Measurements from ENCODE around the gene TTYH1. TPM values are rescaled to one million over a fixed set of nuclear protein-coding genes. Genes with fewer than 3 reads are reported as not detected.

The TTYH1 gene
- total RNA-seq, 1 donor from 2014 or later = not detected

DNA sequence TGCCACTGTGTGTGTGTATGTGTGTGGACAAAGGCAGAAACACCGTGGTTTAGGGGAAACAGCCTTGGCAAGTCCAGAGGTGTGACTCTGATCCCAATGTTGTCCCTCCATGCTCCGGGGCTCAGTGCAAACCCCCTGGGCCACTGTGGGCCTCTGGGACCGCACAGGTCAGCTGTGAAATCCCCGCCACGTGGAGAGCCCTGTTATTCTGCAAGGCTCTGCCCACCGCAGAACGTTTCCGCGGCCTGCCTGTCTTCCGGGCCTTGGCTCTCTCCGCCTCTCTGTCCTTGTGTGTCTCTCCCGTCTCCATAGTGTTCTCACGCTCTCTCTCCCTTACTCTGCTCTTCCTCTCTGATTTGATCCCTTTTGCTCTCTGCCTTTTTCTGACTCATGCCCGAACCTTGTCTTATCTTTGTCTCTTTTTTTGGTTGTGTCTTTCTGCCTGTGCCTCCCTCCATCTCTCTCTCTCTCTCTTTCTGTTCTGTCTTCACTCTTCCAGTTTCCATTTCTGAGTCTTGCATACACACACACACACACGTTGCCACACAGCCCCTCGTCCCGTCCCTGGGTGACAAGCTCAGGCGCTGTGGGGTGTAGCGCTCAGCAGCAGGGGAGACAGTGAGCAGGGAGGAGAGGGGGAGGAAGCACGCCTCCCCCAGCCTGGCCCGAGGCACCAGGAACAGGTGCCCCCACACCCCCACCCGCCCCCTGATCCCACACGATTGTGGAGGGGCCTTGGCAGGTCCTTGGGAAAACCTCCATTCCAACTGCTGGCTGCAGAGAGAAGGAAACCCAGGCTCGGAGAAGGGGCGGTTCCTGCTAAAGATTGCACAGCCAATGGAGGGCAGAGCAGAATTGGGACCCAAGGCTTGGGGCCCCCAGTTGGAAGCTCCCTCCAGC is 3.0 kb downstream of the TTYH1 start:
- Mint-ChIP-seq H3K9me3 (ENCODE audit: low read depth) (peaks cover 4% of the 10 kb centered on the region), H3K4me1 (ENCODE audit: low read depth) (peaks cover 8% of the 10 kb centered on the region), H3K36me3 (ENCODE audit: low read depth) (peaks cover 3% of the 10 kb centered on the region), H3K27ac (ENCODE audit: unreplicated experiment) (peak overlapping the region; percentile 68), H3K27me3 (ENCODE audit: low read depth) (peaks cover 36% of the 10 kb centered on the region), H3K4me3 (ENCODE audit: unreplicated experiment) (peak overlapping the region; percentile 3)
- TF ChIP-seq, protein P1, sequence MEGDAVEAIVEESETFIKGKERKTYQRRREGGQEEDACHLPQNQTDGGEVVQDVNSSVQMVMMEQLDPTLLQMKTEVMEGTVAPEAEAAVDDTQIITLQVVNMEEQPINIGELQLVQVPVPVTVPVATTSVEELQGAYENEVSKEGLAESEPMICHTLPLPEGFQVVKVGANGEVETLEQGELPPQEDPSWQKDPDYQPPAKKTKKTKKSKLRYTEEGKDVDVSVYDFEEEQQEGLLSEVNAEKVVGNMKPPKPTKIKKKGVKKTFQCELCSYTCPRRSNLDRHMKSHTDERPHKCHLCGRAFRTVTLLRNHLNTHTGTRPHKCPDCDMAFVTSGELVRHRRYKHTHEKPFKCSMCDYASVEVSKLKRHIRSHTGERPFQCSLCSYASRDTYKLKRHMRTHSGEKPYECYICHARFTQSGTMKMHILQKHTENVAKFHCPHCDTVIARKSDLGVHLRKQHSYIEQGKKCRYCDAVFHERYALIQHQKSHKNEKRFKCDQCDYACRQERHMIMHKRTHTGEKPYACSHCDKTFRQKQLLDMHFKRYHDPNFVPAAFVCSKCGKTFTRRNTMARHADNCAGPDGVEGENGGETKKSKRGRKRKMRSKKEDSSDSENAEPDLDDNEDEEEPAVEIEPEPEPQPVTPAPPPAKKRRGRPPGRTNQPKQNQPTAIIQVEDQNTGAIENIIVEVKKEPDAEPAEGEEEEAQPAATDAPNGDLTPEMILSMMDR (IDR thresholded peaks at IDR 0.05) = no peak
- DNase-seq (ENCODE audit: low spot score) = no peak

DNA sequence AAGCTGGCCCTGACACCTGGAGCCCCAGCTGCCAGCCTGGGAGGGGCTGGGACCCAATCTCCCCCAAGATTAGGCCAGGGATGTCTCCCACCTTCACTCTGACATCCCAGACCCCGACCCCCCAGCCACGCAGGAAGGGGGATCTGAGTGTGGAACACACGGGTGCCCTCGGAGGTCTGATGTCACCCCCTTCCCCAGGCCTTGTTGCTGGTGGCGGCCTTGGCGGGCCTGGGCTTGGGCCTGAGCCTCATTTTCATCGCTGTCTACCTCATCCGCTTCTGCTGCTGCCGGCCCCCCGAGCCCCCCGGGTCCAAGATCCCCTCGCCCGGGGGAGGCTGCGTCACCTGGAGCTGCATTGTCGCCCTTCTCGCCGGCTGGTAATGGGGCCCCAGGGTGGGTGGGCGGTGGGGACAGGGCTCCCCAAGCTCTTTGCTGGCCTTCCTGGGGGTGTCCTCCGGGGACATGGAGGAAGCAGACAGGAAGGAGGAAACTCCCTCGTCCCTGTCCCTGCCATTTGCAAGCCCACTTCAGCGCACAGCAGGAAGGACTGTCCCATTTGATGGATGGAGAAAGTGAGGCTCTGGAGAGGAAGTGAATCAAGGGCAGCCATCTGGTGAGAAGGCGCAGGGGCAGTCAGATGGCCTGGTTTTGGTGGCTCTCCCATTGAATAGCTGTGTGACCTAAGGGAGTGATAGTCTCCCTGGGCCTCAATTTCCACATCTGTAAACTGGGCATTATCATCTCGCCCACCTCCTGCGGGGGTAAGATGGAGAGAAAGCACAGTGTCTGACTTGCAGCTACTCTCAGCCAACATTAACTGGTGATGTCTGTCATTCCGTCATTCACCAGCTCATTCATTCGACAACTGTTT is 3.9 kb downstream of the TTYH1 start:
- Mint-ChIP-seq H3K9me3 (ENCODE audit: low read depth) (peaks cover 1% of the 10 kb centered on the region), H3K4me3 (ENCODE audit: unreplicated experiment) (no peak overlapping the region), H3K4me1 (ENCODE audit: low read depth) (peaks cover 8% of the 10 kb centered on the region), H3K27ac (ENCODE audit: unreplicated experiment) (no peak overlapping the region), H3K36me3 (ENCODE audit: low read depth) (peaks cover 3% of the 10 kb centered on the region), H3K27me3 (ENCODE audit: low read depth) (peaks cover 33% of the 10 kb centered on the region)
- no peak for DNase-seq (ENCODE audit: low spot score)
- TF ChIP-seq, protein P1 (IDR thresholded peaks at IDR 0.05) = no peak

DNA sequence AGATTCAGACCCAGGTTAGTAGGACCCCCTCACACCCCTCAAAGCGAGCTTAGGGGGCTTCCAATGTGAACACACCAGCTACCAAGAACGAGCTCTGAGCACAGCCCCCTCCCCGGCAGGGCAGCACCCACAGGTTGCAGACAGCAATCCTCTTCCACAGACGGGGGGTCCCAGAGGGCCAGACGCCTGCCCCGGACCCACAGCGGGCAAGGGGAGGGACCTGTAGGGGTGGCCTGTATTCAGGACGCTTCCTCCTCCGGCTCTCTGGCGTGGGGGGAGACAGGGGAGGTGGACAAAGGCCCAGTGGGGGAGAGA is 4.8 kb downstream of the TTYH1 start:
- H3K9me3 Mint-ChIP-seq (ENCODE audit: low read depth) = no peaks in the 10 kb centered on the region
- TF ChIP-seq, protein P1 (IDR thresholded peaks at IDR 0.05) = no peak
- no peak for DNase-seq (ENCODE audit: low spot score)
- peaks cover 3% of the 10 kb centered on the region for H3K36me3 Mint-ChIP-seq (ENCODE audit: low read depth)
- H3K27ac Mint-ChIP-seq (ENCODE audit: unreplicated experiment) = no peak overlapping the region
- H3K4me1 Mint-ChIP-seq (ENCODE audit: low read depth) = peaks cover 8% of the 10 kb centered on the region
- H3K27me3 Mint-ChIP-seq (ENCODE audit: low read depth) = peaks cover 26% of the 10 kb centered on the region
- no peak overlapping the region for H3K4me3 Mint-ChIP-seq (ENCODE audit: unreplicated experiment)

DNA sequence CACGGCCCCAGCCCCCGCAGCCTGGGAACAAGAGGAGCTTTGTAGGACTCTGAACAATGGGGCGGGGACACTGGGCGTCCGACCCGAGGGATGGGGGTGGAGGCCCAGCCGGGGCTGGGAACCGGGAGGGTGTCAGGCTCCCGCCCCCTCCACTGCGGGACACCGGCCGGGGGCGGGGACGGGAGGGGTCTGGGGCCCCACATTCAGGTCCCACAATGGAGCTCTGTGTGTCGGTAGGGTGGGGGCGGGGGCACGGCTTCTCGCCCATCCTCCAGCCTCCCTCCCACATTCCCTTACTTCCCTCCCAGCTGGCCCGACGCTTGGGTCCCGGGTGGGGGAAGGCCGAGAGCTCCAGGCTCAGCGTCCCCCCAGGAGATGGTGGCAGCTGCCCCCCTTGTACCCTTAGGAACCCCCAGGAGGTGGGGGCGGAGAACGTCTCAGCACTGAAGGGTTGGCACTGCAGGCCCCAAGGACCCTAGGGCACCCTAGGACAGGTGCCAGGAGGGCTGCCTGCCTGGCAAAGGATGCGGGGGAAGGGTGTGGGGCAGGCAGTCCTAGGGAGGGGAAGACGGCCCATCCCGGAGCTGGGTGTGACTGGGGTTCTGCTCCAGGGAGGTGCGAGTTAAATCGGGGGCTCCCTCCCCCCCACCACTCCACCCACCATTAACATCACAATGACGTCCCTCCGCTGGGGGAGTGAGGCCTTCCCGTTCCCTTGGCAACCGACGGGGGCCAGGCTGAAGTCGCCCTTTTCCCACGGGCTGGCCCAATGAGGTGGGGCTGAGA is 5.3 kb downstream of the TTYH1 start:
- peaks cover 8% of the 10 kb centered on the region for H3K4me1 Mint-ChIP-seq (ENCODE audit: low read depth)
- TF ChIP-seq, protein P1 (IDR thresholded peaks at IDR 0.05) = no peak
- peak overlapping the region; percentile 32 for H3K27ac Mint-ChIP-seq (ENCODE audit: unreplicated experiment)
- DNase-seq (ENCODE audit: low spot score) = no peak
- no peaks in the 10 kb centered on the region for H3K9me3 Mint-ChIP-seq (ENCODE audit: low read depth)
- H3K4me3 Mint-ChIP-seq (ENCODE audit: unreplicated experiment) = peak overlapping the region; percentile 9
- peaks cover 3% of the 10 kb centered on the region for H3K36me3 Mint-ChIP-seq (ENCODE audit: low read depth)
- peaks cover 26% of the 10 kb centered on the region for H3K27me3 Mint-ChIP-seq (ENCODE audit: low read depth)

DNA sequence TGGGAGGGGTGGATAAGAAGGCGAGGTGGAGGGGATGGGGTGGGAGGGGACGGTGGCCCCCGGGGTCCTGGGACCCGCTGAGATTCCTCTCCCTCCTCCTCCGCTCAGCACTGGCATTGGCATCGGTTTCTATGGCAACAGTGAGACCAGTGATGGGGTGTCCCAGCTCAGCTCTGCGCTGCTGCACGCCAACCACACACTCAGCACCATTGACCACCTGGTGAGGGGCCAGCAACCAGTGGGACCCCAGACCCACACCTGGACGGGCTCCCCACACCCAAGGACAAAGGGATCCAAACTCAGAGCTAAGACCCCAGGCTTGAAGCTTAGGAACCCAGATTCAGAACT is 5.9 kb downstream of the TTYH1 start:
- Mint-ChIP-seq H3K9me3 (ENCODE audit: low read depth) (no peaks in the 10 kb centered on the region), H3K4me3 (ENCODE audit: unreplicated experiment) (no peak overlapping the region), H3K36me3 (ENCODE audit: low read depth) (peaks cover 3% of the 10 kb centered on the region), H3K27ac (ENCODE audit: unreplicated experiment) (no peak overlapping the region), H3K4me1 (ENCODE audit: low read depth) (peaks cover 8% of the 10 kb centered on the region), H3K27me3 (ENCODE audit: low read depth) (peaks cover 22% of the 10 kb centered on the region)
- TF ChIP-seq, protein P1 (IDR thresholded peaks at IDR 0.05) = no peak
- no peak for DNase-seq (ENCODE audit: low spot score)
